ENCODE data around the gene PODN. TPM values are rescaled to one million over a fixed set of nuclear protein-coding genes. Genes with fewer than 3 reads are reported as not detected.

Gene PODN
- total RNA-seq, 1 donor from 2014 or later, result 0.10 TPM

GRCh38 chr1:53071167-53071865 is 9.3 kb downstream of the PODN start:
- H3K9me3 Mint-ChIP-seq (ENCODE audit: unreplicated experiment), result no peaks in the 10 kb centered on the region
- H3K27me3 Mint-ChIP-seq (ENCODE audit: unreplicated experiment), result peaks cover 5% of the 10 kb centered on the region
- H3K4me1 Mint-ChIP-seq (ENCODE audit: unreplicated experiment), result no peaks in the 10 kb centered on the region
- H3K36me3 Mint-ChIP-seq (ENCODE audit: low read depth, unreplicated experiment), result no peaks in the 10 kb centered on the region
- no peak overlapping the region for H3K4me3 Mint-ChIP-seq (ENCODE audit: unreplicated experiment)
- no peak for TF ChIP-seq CTCF (IDR thresholded peaks at IDR 0.05; ENCODE audit: unreplicated experiment)
- H3K27ac Mint-ChIP-seq (ENCODE audit: unreplicated experiment), result no peak overlapping the region
- no peak for DNase-seq (ENCODE audit: low spot score)

- H3K9me3 Mint-ChIP-seq (ENCODE audit: unreplicated experiment), result no peaks in the 10 kb centered on the region
- H3K36me3 Mint-ChIP-seq (ENCODE audit: low read depth, unreplicated experiment), result no peaks in the 10 kb centered on the region
- H3K4me3 Mint-ChIP-seq (ENCODE audit: unreplicated experiment), result no peak overlapping the region
- H3K27ac Mint-ChIP-seq (ENCODE audit: unreplicated experiment), result no peak overlapping the region
- H3K27me3 Mint-ChIP-seq (ENCODE audit: unreplicated experiment), result peaks cover 5% of the 10 kb centered on the region
- TF ChIP-seq CTCF (IDR thresholded peaks at IDR 0.05; ENCODE audit: unreplicated experiment), result no peak
- H3K4me1 Mint-ChIP-seq (ENCODE audit: unreplicated experiment), result no peaks in the 10 kb centered on the region
- no peak for DNase-seq (ENCODE audit: low spot score)
These were observed 9.9 kb downstream of the PODN start for GRCh38 chr1:53071915-53072314.

- DNase-seq (ENCODE audit: low spot score), result no peak
- Mint-ChIP-seq H3K4me3 (ENCODE audit: unreplicated experiment) (no peak overlapping the region), H3K27ac (ENCODE audit: unreplicated experiment) (no peak overlapping the region), H3K27me3 (ENCODE audit: unreplicated experiment) (peaks cover 8% of the 10 kb centered on the region), H3K9me3 (ENCODE audit: unreplicated experiment) (no peaks in the 10 kb centered on the region), H3K36me3 (ENCODE audit: low read depth, unreplicated experiment) (no peaks in the 10 kb centered on the region), H3K4me1 (ENCODE audit: unreplicated experiment) (no peaks in the 10 kb centered on the region)
- no peak for TF ChIP-seq CTCF (IDR thresholded peaks at IDR 0.05; ENCODE audit: unreplicated experiment)
These were observed 11.3 kb downstream of the PODN start for GRCh38 chr1:53073287-53073686.

GRCh38 chr1:53073868-53074311 is 11.9 kb downstream of the PODN start:
- Mint-ChIP-seq H3K9me3 (ENCODE audit: unreplicated experiment) (no peaks in the 10 kb centered on the region), H3K4me1 (ENCODE audit: unreplicated experiment) (no peaks in the 10 kb centered on the region), H3K27ac (ENCODE audit: unreplicated experiment) (no peak overlapping the region), H3K4me3 (ENCODE audit: unreplicated experiment) (no peak overlapping the region), H3K27me3 (ENCODE audit: unreplicated experiment) (peaks cover 8% of the 10 kb centered on the region), H3K36me3 (ENCODE audit: low read depth, unreplicated experiment) (no peaks in the 10 kb centered on the region)
- no peak for TF ChIP-seq CTCF (IDR thresholded peaks at IDR 0.05; ENCODE audit: unreplicated experiment)
- peak; percentile 2 for DNase-seq (ENCODE audit: low spot score)

GRCh38 chr1:53074313-53075154 is 12.5 kb downstream of the PODN start:
- DNase-seq (ENCODE audit: low spot score), result no peak
- no peak overlapping the region for H3K27ac Mint-ChIP-seq (ENCODE audit: unreplicated experiment)

More at GRCh38 chr1:53074313-53075154, 12.5 kb downstream of the PODN start:
- Mint-ChIP-seq H3K4me1 (ENCODE audit: unreplicated experiment) (no peaks in the 10 kb centered on the region), H3K36me3 (ENCODE audit: low read depth, unreplicated experiment) (no peaks in the 10 kb centered on the region), H3K27me3 (ENCODE audit: unreplicated experiment) (peaks cover 7% of the 10 kb centered on the region), H3K4me3 (ENCODE audit: unreplicated experiment) (no peak overlapping the region), H3K9me3 (ENCODE audit: unreplicated experiment) (no peaks in the 10 kb centered on the region)
- no peak for TF ChIP-seq CTCF (IDR thresholded peaks at IDR 0.05; ENCODE audit: unreplicated experiment)
